ENCODE data around the gene RGL4.

The RGL4 gene

GRCh38 chr22:23682827-23683355, 7.9 kb upstream of the RGL4 start:
- TF ChIP-seq CTCF (IDR thresholded peaks at IDR 0.05; ENCODE audit: insufficient read depth, low read depth, low read length, missing control alignments), result no peak

GRCh38 chr22:23683545-23683944, 7.3 kb upstream of the RGL4 start:
- no peak for TF ChIP-seq CTCF (IDR thresholded peaks at IDR 0.05; ENCODE audit: insufficient read depth, low read depth, low read length, missing control alignments)

More at GRCh38 chr22:23682827-23683355, 7.9 kb upstream of the RGL4 start:
- DNase-seq (ENCODE audit: low read depth), result no peak
- H3K4me3 ChIP-seq (ENCODE audit: low read length), result no peak overlapping the region

GRCh38 chr22:23684026-23684425, 6.8 kb upstream of the RGL4 start:
- TF ChIP-seq CTCF (IDR thresholded peaks at IDR 0.05; ENCODE audit: insufficient read depth, low read depth, low read length, missing control alignments), result no peak
- no peak overlapping the region for H3K4me3 ChIP-seq (ENCODE audit: low read length)
- no peak for DNase-seq (ENCODE audit: low read depth)

More at GRCh38 chr22:23683545-23683944, 7.3 kb upstream of the RGL4 start:
- no peak for DNase-seq (ENCODE audit: low read depth)
- no peak overlapping the region for H3K4me3 ChIP-seq (ENCODE audit: low read length)

GRCh38 chr22:23684561-23685031, 6.2 kb upstream of the RGL4 start:
- no peak for DNase-seq (ENCODE audit: low read depth)
- no peak overlapping the region for H3K4me3 ChIP-seq (ENCODE audit: low read length)
- TF ChIP-seq CTCF (IDR thresholded peaks at IDR 0.05; ENCODE audit: insufficient read depth, low read depth, low read length, missing control alignments), result no peak

- TF ChIP-seq CTCF (IDR thresholded peaks at IDR 0.05; ENCODE audit: insufficient read depth, low read depth, low read length, missing control alignments), result no peak
- peak; percentile 33 for DNase-seq (ENCODE audit: low read depth)
- no peak overlapping the region for H3K4me3 ChIP-seq (ENCODE audit: low read length)
Measured at GRCh38 chr22:23685205-23685784, 5.5 kb upstream of the RGL4 start.

- no peak for DNase-seq (ENCODE audit: low read depth)
- no peak for TF ChIP-seq CTCF (IDR thresholded peaks at IDR 0.05; ENCODE audit: insufficient read depth, low read depth, low read length, missing control alignments)
- no peak overlapping the region for H3K4me3 ChIP-seq (ENCODE audit: low read length)
Measured at GRCh38 chr22:23686416-23687024, 4.3 kb upstream of the RGL4 start.

All from epithelial cell of esophagus (primary cell).